ENCODE results near the gene CCR6. TPM values are rescaled to one million over a fixed set of nuclear protein-coding genes. Genes with fewer than 3 reads are reported as not detected.

CCR6 gene
- total and polyA plus RNA-seq, 7 donors, result 0.46 to 7.7 TPM; not detected in 5

- Histone ChIP-seq H3K27ac (peak overlapping the region in 3 of 4 donors; percentile 71 to 83 (median 74)), H3K36me3 (no peaks in the 10 kb centered on the region), H3K9me3 (no peaks in the 10 kb centered on the region), H3K27me3 (no peaks in the 10 kb centered on the region), H3K4me3 (no peak overlapping the region), H3K4me1 (peaks cover 0 to 51% (median 23%) of the 10 kb centered on the region in 4 donors)
- no peak for DNase-seq
- no peak for TF ChIP-seq CTCF (IDR thresholded peaks at IDR 0.05)
- TF ChIP-seq POLR2A (IDR thresholded peaks at IDR 0.05), result no peak
- WGBS, 2 donors, result 80 to 86% methylated on average over 14 of the region's 14 CpGs
- intact Hi-C loops (cut with DNase I), result loop anchor here (5.0 kb wide), 1 partner anchor 120 kb away; the partner anchor contains the start of gene CEP43
These were observed 6.1 kb upstream of the CCR6 start for GRCh38 chr6:167116838-167117228.

- no peaks in the 10 kb centered on the region for H3K36me3 ChIP-seq
- H3K9me3 ChIP-seq, result no peaks in the 10 kb centered on the region
- H3K4me3 ChIP-seq, result no peak overlapping the region
- intact Hi-C loops (cut with DNase I), result loop anchor here (5.0 kb wide), 1 partner anchor 121 kb away; the partner anchor contains the start of gene CEP43
- peaks cover 0 to 51% (median 23%) of the 10 kb centered on the region in 4 donors for H3K4me1 ChIP-seq
- H3K27me3 ChIP-seq, result no peaks in the 10 kb centered on the region
- WGBS, 2 donors, result 73 to 76% methylated on average over 7 of the region's 7 CpGs
- TF ChIP-seq EP300 (IDR thresholded peaks at IDR 0.05), result no peak
- TF ChIP-seq POLR2A (IDR thresholded peaks at IDR 0.05), result no peak
- no peak for TF ChIP-seq CTCF (IDR thresholded peaks at IDR 0.05)
- TF ChIP-seq POLR2AphosphoS5 (IDR thresholded peaks at IDR 0.05), result no peak
- no peak for DNase-seq
- H3K27ac ChIP-seq, result no peak overlapping the region
These were observed 4.9 kb upstream of the CCR6 start for GRCh38 chr6:167118006-167118405.

DNA sequence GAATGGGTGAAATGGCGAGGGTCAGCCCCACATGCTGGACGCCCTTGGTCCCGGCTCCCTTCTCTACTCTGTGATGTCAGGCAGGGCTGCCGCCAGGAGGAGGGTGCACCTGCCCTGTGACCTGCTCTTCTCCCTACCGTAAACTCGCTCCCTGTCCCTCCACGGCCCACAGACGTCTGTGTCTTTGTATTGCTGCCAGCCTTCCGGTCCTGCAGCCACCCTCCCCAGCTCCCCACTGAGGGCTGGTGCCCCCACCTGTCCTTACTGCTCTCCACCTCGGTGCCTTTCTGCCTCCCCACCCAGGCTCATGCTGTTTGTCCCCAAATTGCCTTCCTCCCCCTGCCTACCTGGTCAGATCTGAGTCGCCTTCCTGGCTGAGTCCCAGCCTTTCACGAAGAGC is 4.1 kb upstream of the CCR6 start:
- peaks cover 0 to 47% (median 21%) of the 10 kb centered on the region in 4 donors for H3K4me1 ChIP-seq
- H3K27me3 ChIP-seq, result no peaks in the 10 kb centered on the region
- H3K36me3 ChIP-seq, result no peaks in the 10 kb centered on the region
- intact Hi-C loops (cut with DNase I), result loop anchor here (5.0 kb wide), 1 partner anchor 122 kb away; the partner anchor contains the start of gene CEP43
- peak overlapping the region in 1 of 4 donors; percentile 62 for H3K27ac ChIP-seq
- TF ChIP-seq POLR2AphosphoS5 (IDR thresholded peaks at IDR 0.05) (no peak), POLR2A (IDR thresholded peaks at IDR 0.05) (no peak), CTCF (IDR thresholded peaks at IDR 0.05) (no peak), EP300 (IDR thresholded peaks at IDR 0.05) (no peak)
- WGBS, 2 donors, result 75 to 79% methylated on average over 12 of the region's 12 CpGs
- no peak overlapping the region for H3K4me3 ChIP-seq
- DNase-seq, result no peak
- H3K9me3 ChIP-seq, result no peaks in the 10 kb centered on the region

DNA sequence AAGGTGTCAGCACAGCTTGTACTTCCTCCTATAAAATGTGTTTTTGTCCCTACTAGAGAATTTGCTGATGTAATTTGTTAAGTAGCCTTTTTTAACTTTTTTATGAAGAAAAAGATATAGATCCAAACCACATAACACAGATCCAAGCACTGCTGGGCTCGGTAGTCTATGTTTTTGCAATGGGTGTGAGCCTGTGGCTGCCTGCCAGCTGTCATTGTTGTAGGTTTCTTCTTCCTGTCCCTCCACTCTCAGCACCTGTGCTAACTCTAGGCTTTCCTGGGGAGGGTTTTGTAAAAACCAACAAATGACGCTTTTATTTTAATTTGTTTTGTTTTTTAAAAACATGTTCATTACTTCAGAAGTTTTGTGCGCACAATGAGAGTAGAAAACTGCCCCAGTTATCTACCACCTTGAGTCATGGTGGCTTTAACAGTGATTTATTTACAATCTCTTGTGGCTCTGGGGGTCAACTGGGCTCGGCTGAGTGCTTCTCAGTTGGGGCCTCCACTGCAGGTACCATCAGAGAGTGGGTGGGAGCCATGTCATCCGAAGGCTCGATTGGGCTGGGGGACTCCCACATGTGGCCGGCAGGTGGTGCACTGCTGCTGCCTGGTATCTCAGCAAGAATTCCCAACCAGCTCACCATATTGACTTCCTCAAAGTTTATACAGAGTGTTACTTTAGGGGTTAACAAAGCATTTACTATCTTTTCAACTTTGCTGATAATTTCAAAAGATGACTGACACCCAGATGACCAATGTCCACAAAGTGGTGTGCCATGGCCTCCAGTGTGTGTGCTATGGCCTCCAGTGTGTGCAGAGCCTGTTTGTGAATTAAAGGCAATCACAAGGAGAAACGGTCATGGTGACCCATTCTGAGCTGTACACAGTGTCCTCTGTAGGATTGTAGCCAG is 3.0 kb upstream of the CCR6 start:
- H3K9me3 ChIP-seq, result no peaks in the 10 kb centered on the region
- no peaks in the 10 kb centered on the region for H3K27me3 ChIP-seq
- peak overlapping the region in 3 of 4 donors; percentile 46 to 62 (median 62) for H3K27ac ChIP-seq
- no peaks in the 10 kb centered on the region for H3K36me3 ChIP-seq
- intact Hi-C loops (cut with DNase I), result loop anchor here (5.0 kb wide), 1 partner anchor 123 kb away; the partner anchor contains the start of gene CEP43
- DNase-seq, result no peak
- TF ChIP-seq EP300 (IDR thresholded peaks at IDR 0.05), result no peak
- TF ChIP-seq POLR2AphosphoS5 (IDR thresholded peaks at IDR 0.05), result no peak
- no peak for TF ChIP-seq POLR2A (IDR thresholded peaks at IDR 0.05)
- TF ChIP-seq CTCF (IDR thresholded peaks at IDR 0.05), result no peak
- no peak overlapping the region for H3K4me3 ChIP-seq
- peaks cover 0 to 38% (median 21%) of the 10 kb centered on the region in 4 donors for H3K4me1 ChIP-seq
- WGBS, 2 donors, result 63 to 64% methylated on average over 8 of the region's 8 CpGs

All from sigmoid colon (tissue), 7 donors.